ENCODE data around the gene ZNRF4.

GRCh38 chr19:5458420-5458819 is 3.2 kb downstream of the ZNRF4 start:
- no peak for TF ChIP-seq PREB (CRISPR knock-in tag; IDR thresholded peaks at IDR 0.05; ENCODE audit: borderline replicate concordance)
- TF ChIP-seq USF1 (CRISPR knock-in tag; IDR thresholded peaks at IDR 0.05): no peak
- no peak for TF ChIP-seq CTCF (IDR thresholded peaks at IDR 0.05)
- TF ChIP-seq NR3C1 (CRISPR knock-in tag; conservative IDR thresholded peaks at IDR 0.05; ENCODE audit: low read depth): no peak
- TF ChIP-seq PRDM15 (CRISPR knock-in tag; IDR thresholded peaks at IDR 0.05): no peak
- TF ChIP-seq AFF4 (CRISPR knock-in tag; IDR thresholded peaks at IDR 0.05; ENCODE audit: borderline replicate concordance): no peak
- no peak for TF ChIP-seq ZNF416 (CRISPR knock-in tag; IDR thresholded peaks at IDR 0.05)
- no peak for TF ChIP-seq MYBL2 (CRISPR knock-in tag; IDR thresholded peaks at IDR 0.05)
- TF ChIP-seq MAX (CRISPR knock-in tag; IDR thresholded peaks at IDR 0.05): no peak
- no peak for TF ChIP-seq ZSCAN18 (CRISPR knock-in tag; IDR thresholded peaks at IDR 0.05)
- TF ChIP-seq USF2 (CRISPR knock-in tag; IDR thresholded peaks at IDR 0.05): no peak
- no peak for TF ChIP-seq TCF7 (CRISPR knock-in tag; IDR thresholded peaks at IDR 0.05; ENCODE audit: low read depth)
- no peak for TF ChIP-seq ZNF512 (CRISPR knock-in tag; IDR thresholded peaks at IDR 0.05; ENCODE audit: borderline replicate concordance)
- no peak for TF ChIP-seq E2F4 (CRISPR knock-in tag; IDR thresholded peaks at IDR 0.05; ENCODE audit: borderline replicate concordance, low read depth)

All from WTC11 (cell line).